ENCODE results near the gene SRP68. TPM values are rescaled to one million over a fixed set of nuclear protein-coding genes. Genes with fewer than 3 reads are reported as not detected.

The SRP68 gene
- total and polyA plus RNA-seq, 2 of the 4 experiments (the other 2 are of a cell fraction), result 47.1 to 82.6 TPM

DNA sequence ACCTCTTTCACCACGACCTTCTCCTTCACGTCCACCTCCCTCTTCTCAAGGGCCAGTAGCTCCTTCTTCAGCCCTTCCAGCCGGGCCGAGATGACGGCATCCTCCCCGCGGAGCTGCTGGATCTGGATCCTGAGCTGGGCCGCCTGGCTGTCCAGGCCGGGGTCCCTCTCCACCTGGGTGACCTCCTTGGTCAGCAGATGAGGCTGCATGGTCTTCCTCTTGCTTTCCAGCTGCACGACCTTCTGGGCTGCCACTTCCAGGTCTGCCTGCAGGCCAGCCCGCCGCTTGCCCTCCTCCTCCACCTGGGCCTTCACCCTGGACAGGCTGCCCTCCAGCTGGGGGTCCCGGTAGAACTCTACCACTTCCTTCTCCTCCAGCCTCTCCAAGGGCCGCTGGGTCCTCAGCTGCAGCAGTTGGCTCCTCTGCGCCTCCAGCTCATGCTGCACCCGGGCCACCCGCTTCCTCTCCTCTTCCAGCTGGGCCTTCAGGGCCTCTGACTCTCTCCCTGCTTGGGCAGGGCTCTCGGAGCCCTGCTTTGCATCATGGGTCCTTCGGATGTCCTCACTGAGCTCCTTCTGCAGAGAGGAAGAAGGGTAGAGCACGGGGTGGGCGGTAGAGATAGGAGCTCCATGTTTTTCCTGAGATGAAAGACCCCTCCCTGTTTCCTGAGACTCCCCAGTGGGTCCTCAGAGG lies 62.2 kb downstream of the SRP68 start (continued):
- TF ChIP-seq RAD21 (IDR thresholded peaks at IDR 0.05; ENCODE audit: low read length), result no peak

DNA sequence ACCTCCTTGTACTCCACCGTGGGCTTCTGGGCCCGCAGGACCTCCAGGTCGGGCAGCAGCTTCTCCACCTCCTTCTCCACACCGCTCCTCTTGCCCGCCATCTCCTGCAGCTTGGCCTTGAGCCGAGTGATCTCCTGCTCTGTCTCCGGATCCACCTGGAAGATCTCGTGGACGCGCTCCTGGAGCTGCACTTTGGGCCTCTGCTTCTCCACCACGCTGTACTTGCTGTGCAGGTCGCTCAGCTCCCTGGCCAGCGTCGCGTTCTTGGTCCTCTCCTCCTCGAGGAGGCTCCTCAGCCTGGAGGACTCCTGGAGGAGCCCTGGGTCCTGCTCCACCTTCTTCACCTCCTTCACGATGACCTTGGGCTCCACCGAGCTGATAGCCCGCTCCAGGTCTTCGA lies 62.9 kb downstream of the SRP68 start:
- in situ Hi-C loops (cut with MboI; ENCODE audit: low sequenced_read_pairs), result loop anchor here (5.0 kb wide), 1 partner anchor 97 kb away; no protein-coding TSS in a partner anchor
- intact Hi-C loops (cut with micrococcal nuclease), result loop anchor here (5.0 kb wide), 1 partner anchor 288 kb away; no protein-coding TSS in a partner anchor
- Histone ChIP-seq H2BK15ac (ENCODE audit: low read depth, low read length) (no peak overlapping the region), H2AK5ac (ENCODE audit: low read depth, low read length) (no peak overlapping the region), H4K8ac (ENCODE audit: low read depth in 2 of 2, low read length in 2 of 2) (no peak overlapping the region), H2AFZ (replicated peaks; ENCODE audit: low read length, poor library complexity) (no peak overlapping the region), H4K20me1 (ENCODE audit: insufficient read depth, low read length) (no peaks in the 10 kb centered on the region), H3K23ac (ENCODE audit: low read depth, low read length) (no peak overlapping the region), H3K4ac (ENCODE audit: low read depth, low read length) (no peak overlapping the region), H2BK5ac (ENCODE audit: low read depth, low read length, poor library complexity, severe bottlenecking) (no peak overlapping the region), H3K14ac (replicated peaks; ENCODE audit: low read depth, low read length) (no peak overlapping the region), H3K27me3 (ENCODE audit: control insufficient read depth, insufficient read depth, low read length) (no peaks in the 10 kb centered on the region), H2BK20ac (ENCODE audit: low read depth, low read length) (no peak overlapping the region), H3K9ac (ENCODE audit: low read depth, low read length) (no peak overlapping the region), H3K9me1 (ENCODE audit: insufficient read depth, low read length) (no peaks in the 10 kb centered on the region), H3K4me1 (ENCODE audit: control insufficient read depth, insufficient read depth, low read length) (peaks cover 14% of the 10 kb centered on the region), H2AK9ac (replicated peaks; ENCODE audit: low read depth, low read length, poor library complexity) (no peak overlapping the region), H3K9me3 (ENCODE audit: control insufficient read depth, insufficient read depth, low read length) (no peaks in the 10 kb centered on the region), H3K4me3 (ENCODE audit: insufficient read depth, low read depth, low read length) (no peak overlapping the region), H3K4me2 (ENCODE audit: low read depth, low read length) (no peak overlapping the region), H3K36me3 (ENCODE audit: control insufficient read depth, insufficient read depth, low read length) (no peaks in the 10 kb centered on the region), H2BK120ac (ENCODE audit: low read depth, low read length) (no peak overlapping the region), H3K56ac (ENCODE audit: extremely low read depth, insufficient read depth, low read length) (no peak overlapping the region), H3K27ac (ENCODE audit: insufficient read depth, low read length) (no peak overlapping the region), H3K79me1 (ENCODE audit: low read depth in 1 of 2, low read length in 2 of 2) (peaks cover 0 to 3% of the 10 kb centered on the region in 2 experiments; a peak in 1 of 4 replicates), H4K91ac (ENCODE audit: insufficient read depth, low read depth, low read length) (no peak overlapping the region), H4K5ac (ENCODE audit: low read depth, low read length) (no peak overlapping the region), H3K18ac (ENCODE audit: low read depth, low read length) (no peak overlapping the region)
- DNase-seq (no peak), ATAC-seq (ENCODE audit: low read depth) (no peak)
- BruUV-seq (replicated peaks), result no TSS peak
- dilution Hi-C loops (cut with HindIII; ENCODE audit: low sequenced_read_pairs, unreplicated experiment), result no loop called here
- WGBS, 2 experiments (ENCODE audit: extremely low coverage in 2 of 2, insufficient read length in 1 of 2), result 84% methylated on average over 12 of the region's 20 CpGs; no CpG with 5 or more reads in 1 of the 2 experiments
- ChIA-PET CTCF (no interaction called here), POLR2A (ENCODE audit: unreplicated experiment) (no interaction called here)
- TF ChIP-seq POLR2A (IDR thresholded peaks at IDR 0.05; ENCODE audit: low read depth, low read length) (no peak), RAD21 (IDR thresholded peaks at IDR 0.05; ENCODE audit: low read length) (no peak), CEBPB (IDR thresholded peaks at IDR 0.05; ENCODE audit: low read depth, low read length) (no peak), SMC3 (IDR thresholded peaks at IDR 0.05; ENCODE audit: low read depth, low read length) (no peak), MAZ (IDR thresholded peaks at IDR 0.05; ENCODE audit: borderline replicate concordance, low read depth, low read length) (no peak)
- TF ChIP-seq, protein P1, sequence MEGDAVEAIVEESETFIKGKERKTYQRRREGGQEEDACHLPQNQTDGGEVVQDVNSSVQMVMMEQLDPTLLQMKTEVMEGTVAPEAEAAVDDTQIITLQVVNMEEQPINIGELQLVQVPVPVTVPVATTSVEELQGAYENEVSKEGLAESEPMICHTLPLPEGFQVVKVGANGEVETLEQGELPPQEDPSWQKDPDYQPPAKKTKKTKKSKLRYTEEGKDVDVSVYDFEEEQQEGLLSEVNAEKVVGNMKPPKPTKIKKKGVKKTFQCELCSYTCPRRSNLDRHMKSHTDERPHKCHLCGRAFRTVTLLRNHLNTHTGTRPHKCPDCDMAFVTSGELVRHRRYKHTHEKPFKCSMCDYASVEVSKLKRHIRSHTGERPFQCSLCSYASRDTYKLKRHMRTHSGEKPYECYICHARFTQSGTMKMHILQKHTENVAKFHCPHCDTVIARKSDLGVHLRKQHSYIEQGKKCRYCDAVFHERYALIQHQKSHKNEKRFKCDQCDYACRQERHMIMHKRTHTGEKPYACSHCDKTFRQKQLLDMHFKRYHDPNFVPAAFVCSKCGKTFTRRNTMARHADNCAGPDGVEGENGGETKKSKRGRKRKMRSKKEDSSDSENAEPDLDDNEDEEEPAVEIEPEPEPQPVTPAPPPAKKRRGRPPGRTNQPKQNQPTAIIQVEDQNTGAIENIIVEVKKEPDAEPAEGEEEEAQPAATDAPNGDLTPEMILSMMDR (conservative IDR thresholded peaks at IDR 0.05; ENCODE audit: low read depth, low read length), result no peak
- TF ChIP-seq, protein P2, sequence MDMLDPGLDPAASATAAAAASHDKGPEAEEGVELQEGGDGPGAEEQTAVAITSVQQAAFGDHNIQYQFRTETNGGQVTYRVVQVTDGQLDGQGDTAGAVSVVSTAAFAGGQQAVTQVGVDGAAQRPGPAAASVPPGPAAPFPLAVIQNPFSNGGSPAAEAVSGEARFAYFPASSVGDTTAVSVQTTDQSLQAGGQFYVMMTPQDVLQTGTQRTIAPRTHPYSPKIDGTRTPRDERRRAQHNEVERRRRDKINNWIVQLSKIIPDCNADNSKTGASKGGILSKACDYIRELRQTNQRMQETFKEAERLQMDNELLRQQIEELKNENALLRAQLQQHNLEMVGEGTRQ (IDR thresholded peaks at IDR 0.05; ENCODE audit: low read depth, low read length), result no peak

Data from IMR-90 (cell line).